HG02623 (cell line): Measurements from ENCODE around the gene XPO4.

Experiments used
- ATAC-seq: cut with Tn5 transposase; IDR thresholded peaks from one replicate; pipeline ENCODE4 v1.9.1; 2021; ENCODE audit warnings: moderate library complexity; ENCODE audit not compliant: unreplicated experiment

XPO4 gene

GRCh38 chr13:20729633-20730585, 172.6 kb downstream of the XPO4 start:
- ATAC-seq = no peak

DNA sequence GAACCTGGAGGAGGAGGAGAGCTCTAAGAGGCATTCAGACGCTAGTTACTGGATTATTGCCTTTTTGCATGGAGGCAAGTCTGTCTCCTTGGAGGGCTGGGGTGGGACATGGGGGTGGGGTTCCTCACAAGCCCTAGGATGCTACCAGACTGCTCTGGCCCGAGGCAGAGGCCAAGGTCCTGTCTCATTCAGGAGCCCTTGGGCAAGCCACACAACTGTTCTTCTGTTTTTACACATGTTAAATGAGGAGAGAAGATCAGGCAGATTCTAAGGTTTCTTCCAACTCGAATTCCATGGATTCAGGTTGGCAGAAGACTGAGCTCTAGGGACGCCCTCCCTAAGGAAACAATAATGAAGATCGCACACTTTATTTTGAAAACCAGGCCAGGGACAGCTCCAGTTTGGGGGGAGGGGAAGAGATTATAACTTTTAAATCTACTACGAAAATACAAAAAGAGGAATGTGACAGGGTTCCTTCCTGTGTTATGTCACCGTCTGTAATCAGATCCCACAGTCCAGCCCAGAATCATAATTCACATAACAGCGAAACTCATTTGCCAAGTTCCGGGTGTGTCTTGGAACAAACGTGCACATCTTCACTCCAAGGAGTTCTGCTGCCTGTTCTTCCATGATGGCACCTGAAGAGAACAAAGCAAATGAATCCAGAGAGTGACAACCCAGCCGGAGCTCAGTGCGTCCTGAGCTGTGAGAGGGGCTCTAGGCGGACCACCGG, 173.8 kb downstream of the XPO4 start:
- ATAC-seq = no peak

- no peak for ATAC-seq
These were observed 174.7 kb downstream of the XPO4 start for GRCh38 chr13:20727856-20728255.
